ENCODE data around the gene FBXL17.
A peak's percentile ranks its signal among the peaks of the same experiment; 100 is the strongest.
"Not testable (repeated sequence)": the region's sequence is repeated elsewhere in the genome, so short reads cannot be mapped to it uniquely, and the experiment has no call there.

FBXL17 gene

DNA sequence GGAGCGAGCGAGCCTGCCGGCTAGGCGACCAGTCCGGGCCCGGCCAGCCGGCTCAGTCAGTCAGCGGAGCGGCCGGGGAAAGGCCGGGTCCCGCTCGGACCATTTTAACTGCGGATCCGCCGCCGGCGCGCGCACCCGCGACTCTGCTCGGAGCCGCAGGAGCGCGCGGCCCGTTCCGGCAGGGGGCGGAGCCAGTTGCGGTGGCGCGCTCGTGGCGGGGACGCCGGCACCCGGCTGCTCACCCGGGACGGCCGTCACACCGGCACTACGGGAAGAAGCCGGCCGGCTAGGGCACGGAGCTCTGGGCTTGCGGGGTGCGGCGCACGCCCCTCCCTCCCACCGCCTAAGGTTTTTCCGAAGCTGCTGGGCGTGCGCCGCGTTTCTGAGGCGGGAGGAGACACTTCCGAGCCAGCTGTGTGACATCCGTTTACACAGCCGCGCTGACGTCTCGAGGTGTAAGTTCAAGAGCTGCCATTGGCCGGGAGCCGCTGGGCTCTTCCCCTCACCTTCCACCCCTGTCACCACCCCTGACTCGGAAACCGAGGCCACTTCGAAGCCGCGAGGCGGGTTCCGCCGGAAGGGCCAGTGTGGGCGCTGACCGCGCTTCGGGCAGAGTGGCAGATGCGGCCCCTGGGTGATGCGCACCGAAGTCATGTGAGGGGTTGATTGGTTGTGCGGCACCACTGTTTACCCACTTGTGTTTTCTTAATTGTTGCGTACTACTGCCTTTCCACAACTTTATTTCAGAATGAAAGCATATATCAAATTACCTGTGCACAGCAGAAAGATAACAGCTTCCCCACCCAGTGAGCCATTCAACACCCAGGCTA, at the start of gene FBXL17:
FBXL17 (minus strand) TSS at position 145 of the 830 bp plus-strand sequence.
- peak; percentile 96 for DNase-seq (ENCODE audit: low spot score)

DNA sequence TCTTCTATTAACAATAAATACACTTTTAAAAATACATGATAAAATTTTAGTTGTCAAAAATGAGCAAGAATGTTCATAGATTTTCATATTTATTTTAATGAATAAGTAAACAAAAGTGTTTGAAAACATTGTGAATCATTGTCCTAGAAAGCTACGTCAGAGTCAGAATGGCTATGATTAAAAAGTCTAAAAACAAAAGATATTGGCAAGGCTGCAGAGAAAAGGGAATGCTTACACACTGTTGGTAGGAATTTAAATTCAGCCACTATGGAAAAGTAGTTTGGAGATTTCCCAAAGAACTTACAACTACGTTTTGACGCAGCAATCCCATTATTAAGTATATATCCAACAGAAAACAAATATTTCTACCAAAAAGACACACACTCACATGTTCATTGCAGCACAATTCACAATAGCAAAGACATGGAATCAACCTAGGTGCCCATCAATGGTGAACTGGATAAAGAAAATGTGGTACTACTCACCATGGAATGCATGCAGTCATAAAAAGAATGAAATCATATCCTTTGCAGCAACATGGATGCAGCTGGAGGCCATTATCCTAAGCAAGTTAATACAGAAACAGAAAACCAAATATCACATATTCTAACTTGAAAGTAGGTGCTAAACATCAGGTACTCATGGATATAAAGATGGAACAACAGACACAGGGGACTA, 49.2 kb upstream of the FBXL17 start:
- DNase-seq (ENCODE audit: low spot score) = peak; percentile 22

DNA sequence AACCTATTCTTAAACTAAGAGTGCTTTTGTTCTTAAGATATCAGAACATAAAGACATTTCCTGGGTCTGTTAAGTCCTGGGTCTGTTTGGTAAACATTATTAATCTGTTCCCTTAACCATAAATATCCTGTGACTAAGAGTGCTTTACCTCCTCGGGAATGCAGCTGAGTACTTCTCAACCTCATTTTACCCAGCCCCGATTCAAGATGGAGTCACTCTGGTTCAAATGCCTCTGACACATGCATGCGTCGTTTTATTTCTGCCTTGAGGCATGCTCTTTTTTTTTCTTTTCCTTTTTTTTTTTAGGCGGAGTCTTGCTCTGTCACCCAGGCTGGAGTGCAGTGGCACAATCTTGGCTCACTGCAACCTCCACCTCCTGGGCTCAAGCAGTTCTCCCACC, 39.8 kb upstream of the FBXL17 start:
- no peak for DNase-seq (ENCODE audit: low spot score)

DNA sequence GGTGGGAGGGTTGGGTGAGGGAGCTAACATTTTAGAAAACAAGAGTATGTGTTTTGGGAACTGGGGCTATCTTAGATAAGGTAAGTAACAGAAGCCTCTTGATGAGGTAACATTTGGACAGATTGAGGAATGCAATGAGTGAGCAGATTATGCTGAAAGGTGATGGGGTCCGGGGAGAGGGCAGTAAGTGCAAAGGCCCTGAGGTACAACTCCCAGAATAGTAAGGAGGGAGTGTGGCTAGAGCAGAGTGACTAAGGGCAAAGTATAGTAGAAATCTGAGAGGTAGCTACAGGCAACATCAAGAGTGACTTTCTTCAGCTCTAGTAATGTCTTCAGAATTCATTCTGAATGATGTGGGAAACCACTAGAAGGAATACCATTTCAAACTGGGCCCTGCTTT, 38.9 kb upstream of the FBXL17 start:
- DNase-seq (ENCODE audit: low spot score) = no peak

DNA sequence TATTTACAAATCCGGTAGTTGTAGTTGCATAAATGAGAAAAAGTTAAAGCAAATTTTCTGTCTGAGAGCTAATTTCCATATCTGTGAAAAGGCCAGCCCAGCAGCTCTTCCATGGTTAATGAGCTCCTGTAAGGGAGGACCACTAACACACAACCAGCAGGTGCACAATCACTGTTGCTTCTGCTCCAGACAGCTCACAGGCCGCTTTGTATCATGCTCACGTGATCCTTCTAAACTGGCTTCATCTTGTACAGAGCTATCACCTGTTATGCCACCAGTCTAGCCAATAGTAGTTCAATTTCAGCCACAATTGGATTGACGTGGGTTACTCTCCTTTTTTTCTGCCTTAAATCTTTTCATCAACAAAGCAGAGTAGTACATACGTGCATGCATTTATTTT, 38.3 kb upstream of the FBXL17 start:
- DNase-seq (ENCODE audit: low spot score) = no peak

DNA sequence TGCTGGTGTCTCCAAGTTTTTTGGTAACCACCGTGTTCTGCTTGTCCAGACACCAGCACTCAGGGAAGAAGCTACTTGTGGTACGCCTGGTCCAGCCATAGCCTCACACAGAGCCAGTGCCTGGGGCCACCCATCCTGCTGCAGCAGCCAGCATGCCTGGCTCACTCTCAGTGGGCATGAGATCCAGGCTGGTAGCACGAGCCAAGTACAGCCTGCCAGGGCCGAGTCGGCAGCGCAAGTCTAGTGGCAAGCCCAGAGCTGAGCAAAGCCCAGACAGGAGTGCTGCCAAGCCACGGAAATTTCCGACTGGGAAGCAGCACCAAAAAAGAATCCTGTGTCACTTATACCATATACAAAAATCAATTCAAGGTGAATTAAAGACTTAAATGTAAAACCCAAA, 36.3 kb upstream of the FBXL17 start:
- no peak for DNase-seq (ENCODE audit: low spot score)

DNA sequence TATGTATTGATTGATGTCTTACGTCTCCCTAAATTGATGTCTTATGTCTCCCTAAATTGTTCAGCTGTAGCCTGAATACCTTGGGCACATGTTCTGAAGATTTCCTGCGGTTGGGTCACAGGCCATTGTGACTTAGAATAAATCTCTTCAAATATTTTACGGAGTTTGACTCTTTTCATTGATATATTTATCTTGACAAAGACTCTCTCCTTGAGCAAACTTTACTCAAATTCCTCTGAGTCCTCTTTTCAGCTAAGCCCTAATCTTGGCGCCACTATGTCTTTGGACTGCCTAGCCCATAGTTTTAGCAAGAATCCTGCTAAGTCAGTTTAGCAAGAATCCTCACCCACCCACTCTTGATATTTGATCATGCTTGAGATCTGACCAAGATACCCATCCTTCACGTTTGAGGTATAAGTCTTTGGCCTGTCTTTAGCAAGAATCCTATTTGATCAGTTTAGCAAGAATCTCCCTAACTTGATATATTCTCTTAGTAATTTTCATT, 35.3 kb upstream of the FBXL17 start:
- no peak for DNase-seq (ENCODE audit: low spot score)

DNA sequence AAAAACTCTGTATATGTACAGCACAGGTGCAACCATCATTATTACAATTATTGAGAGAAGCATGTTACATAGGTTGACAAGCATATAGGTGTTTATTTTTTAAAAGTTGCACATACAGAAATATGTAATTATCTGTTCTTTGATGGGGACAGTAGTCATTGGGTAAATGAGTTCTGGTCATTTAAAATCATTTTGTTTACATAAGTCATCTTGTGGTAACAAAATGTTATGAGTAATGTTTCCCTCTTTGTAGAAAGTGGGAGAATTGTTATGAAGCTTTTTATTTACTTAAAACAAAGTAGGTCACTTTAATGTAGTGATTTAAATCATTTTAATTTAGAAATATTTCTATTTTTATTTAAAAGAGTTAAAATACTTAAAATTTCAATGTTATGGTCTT, 33.8 kb upstream of the FBXL17 start:
- DNase-seq (ENCODE audit: low spot score) = no peak

DNA sequence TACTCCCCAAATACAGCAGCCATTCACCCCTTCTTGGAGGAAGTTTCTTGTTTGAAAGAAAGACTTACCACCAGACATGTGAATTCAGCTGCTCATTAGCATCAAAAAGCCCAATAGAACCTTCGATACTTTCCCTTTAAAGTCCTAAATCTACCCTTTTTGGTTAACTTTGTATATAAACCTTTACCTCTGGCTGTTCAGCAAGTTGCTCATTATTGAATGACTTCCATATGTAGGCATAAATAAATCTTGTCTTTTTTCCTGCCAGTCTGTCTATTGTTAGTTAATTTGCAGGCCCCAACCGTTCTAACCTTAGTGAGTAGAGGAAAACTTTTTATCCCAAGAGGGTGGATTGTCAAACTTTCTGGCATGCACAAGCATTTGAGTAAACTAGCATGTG, 27.9 kb upstream of the FBXL17 start:
- DNase-seq (ENCODE audit: low spot score) = no peak

DNA sequence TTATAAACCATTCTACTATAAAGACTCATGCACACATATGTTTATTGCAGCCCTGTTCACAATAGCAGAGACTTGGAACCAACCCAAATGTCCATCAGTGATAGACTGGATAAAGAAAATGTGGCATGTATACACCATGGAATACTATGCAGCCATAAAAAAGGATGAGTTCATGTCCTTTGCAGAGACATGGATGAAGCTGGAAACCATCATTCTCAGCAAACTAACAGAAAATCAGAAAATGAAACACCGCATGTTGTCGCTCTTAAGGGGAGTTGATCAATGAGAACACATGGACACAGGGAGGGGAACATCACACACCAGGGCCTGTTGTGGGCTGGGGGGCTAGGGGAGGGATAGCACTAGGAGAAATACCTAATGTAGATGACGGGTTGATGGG, 23.3 kb upstream of the FBXL17 start:
- DNase-seq (ENCODE audit: low spot score) = not testable (repeated sequence)

DNA sequence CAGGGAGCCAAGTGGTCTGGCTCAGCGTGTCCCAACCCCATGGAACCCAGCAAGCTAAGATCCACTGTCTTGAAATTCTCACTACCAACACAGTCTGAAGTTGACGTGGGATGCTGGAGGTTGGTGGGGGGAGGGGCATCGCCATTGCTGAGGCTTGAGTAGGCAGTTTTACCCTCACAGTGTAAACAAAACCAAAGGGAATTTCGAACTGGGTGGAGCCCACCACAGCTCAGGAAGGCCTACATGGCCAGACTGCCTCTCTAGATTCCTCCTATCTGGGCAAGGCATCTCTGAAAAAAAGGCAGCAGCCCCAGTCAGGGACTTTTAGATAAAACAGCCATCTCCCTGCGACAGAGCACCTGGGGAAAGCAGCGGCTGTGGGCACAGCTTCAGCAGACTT, 17.1 kb upstream of the FBXL17 start:
- no peak for DNase-seq (ENCODE audit: low spot score)

DNA sequence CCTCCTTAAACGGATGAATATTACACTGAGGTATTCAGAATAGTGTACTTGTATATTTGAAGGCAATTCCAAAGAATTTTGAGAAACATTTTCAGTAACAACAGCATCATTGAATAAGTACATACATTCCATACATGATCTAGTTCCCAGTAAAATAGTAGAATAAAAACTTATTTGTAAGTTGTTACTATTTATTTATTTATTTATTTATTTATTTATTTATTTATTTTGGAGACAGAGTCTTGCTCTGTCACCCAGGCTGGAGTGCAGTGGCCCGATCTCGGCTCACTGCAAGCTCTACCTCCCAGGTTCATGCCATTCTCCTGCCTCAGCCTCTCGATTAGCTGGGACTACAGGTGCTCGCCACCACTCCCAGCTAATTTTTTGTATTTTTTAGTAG, 14.9 kb upstream of the FBXL17 start:
- not testable (repeated sequence) for DNase-seq (ENCODE audit: low spot score)

DNA sequence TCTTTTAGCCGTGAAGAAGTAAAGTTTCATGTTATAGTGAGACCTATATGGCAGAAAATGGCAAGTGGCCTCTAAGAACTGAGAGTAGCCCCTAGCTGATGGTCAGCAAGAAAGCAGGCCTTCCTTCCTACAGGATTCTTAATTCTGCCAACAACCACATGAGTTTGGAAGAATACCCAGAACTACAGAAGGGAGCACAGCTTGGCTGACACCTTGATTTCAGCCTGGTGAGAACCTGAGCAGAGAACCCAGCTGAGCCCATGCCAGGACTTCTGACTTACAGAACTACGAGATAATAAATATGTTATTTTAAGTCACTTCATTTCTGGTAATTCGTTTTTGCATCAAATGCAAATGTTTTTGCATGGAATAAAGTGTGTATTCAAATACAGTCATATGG, 5.9 kb upstream of the FBXL17 start:
- no peak for DNase-seq (ENCODE audit: low spot score)

DNA sequence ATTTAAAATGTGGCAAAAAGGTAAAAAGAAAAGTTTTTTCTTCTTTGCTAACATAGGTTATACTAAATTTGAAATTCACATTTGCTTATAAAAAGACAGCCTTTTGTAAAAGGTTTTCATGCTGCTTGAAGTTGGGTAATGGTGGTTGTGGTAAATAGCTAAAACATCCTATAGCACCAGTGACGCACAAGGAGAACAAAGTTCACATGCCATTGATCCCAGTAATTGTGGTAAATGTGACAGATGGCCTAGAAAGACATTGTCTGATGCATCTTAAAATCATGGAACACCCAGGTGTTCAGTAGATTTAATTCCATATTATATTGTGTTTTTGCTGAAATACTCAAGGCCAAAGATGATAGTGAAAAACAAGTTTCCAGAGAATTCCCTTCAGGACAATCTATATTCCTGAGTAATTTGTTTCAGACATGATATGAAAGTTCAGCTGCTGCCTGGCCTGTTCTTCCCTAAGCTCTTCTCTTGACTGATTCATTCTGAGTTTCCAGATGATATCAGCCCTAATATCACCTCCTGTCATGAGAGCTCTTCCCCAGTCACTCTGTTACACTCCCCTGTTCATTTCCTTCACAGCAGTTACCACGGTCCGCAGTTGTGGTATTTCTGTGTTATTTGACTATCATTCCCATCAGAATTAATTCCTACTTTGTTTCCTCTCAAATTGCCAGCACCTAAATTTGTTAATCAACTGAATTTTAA, 4.6 kb upstream of the FBXL17 start:
- no peak for DNase-seq (ENCODE audit: low spot score)

DNA sequence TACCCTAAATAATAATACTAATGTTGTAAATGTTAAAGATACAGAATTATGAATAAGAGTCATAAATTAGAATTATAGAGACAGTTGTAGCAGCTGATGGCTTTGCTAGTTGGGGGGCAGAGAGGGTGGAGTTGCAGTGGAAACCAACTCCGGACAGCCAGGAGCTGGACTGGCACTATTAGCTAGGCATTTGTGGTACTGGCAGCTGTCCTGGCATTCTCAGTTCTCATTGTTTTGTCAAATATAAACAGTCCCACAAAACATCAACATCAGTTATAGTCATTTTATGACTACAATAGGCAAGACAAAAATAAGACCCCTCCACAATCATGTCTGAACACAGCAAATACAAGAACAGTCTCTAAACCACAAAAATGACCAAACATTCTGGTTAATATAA, 2.8 kb upstream of the FBXL17 start:
- no peak for DNase-seq (ENCODE audit: low spot score)

DNA sequence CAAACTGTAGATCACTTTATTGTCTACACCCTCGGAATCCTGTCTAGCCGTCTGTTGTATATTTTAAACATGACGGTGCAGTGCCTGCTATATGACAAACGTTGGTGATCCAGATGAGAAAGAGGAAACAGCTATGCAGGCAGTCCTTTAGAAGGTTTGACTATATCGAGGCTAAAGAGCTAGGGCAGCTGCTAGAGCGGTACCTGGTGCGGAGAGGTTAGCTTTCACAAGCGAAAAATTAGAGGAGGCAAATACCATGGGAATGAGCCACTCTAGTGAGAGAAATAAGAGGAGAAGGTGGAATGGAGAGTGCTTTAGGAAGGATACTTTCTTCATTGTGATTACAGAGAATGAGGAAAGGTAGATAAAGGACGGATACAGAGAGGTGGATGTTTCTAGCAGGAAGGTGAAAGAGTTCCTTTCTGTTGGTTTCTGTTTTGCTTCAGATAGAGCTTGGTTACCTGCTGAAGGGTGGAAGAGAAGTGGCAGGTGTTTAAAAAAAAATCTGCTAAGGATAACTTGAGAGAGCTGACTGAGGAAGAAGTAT, 959 bp upstream of the FBXL17 start:
- DNase-seq (ENCODE audit: low spot score) = peak; percentile 53

DNA sequence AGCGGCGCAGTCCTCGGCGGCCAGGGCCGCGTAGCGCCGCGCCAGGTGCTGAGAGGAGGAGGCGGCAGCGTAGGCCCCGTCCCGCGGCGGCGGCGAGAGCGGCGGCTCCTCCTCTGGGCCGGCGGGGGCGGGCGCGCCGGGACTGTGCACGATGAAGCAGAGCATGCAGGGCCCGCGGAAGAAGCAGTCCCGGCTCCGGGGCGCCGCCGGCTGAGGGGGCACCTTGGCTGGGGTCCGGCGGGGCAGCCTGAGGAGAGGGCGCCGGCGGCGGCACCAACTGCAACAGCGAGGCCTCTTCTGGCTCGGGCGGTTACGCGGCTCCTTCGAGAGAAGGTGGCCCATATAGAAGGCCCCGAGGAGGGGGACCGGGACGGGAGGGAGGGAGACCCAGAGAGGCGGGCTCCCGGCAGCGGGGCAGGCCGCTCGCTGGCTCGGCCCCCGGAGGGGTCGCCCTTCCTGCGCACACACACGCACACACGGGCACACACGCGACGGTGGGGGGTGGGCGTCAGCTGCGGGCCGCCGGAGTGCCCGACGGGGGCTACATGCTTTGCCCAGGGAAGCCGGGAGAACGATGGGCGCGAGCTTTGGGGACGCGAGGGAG, 446 bp downstream of the FBXL17 start:
- peak; percentile 81 for DNase-seq (ENCODE audit: low spot score)

DNA sequence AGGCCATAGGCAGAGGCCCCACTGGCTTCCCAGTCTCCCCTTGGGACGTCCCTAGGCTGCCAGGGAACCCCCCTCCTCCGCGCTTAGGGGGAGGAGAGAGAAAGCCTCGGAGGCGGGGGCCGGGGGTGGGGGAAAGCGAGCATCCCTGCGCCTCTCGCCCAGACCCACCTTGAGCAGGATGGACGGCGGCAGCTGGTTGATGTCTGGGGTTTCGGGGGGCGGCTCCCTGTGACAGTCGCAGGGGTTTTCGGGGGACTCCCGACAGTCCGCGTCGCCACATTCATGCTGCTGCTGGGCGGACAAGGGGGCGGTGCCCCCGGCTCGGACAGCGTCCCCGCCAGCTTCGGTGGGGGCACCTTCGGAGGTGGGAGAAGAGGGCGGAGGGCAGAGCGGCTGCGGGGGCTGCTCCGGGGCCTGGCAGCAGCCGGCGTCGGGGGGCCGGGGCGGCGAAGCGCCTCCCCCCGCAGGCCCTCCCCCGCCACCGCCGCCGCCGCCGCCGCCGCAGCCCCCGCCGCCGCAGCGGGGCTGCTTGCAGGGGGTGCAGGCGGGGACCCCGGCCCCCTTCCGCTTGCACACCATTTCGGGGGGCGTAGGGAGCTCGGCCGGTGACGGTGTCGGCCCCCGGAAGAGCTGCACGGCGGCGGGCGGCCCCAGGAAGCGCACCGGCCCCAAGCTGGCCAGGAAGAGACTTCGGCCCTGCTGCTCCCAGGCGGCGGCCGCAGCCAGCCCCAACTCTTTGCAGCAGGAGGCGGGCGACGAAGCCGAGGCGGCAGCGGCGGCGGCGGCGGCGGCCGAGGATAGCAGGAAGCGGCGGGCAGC, 1.2 kb downstream of the FBXL17 start:
- peak; percentile 20 for DNase-seq (ENCODE audit: low spot score)

DNA sequence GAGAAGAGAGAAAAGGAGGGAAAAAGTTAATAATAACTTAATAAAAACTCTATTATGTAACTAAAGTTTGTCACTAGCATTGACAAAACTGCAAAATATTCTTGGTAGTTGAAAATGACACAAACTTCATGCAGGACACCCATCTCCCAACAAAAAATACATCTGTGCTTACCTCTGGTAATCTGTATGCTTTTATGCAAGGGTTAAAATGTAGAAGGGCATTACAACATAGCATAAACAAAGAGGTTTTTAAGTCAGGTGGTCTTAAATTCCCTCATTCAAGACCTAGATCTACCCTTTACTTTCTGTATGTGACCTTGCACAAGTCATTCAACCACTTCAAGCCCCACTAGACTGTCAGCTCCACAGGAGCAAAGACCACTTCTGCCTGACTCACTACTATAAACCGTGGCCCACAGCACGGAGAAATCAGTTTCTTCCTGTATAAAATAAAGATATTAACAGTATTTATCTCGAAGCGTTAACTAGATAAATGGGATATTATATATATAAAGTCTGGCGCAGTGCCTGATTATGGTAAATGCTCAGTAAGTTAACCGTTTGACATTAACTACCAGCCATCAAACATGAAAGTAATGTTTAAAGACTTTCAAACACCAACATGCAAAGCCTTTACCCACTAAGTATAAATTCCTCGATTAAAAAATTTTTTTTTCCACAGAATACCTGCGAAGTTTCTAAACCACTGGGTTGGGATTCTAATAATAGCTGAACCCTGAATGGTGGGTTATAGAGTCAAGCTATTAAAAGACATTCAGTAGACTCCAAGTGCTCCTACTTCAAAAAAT, 2.0 kb downstream of the FBXL17 start:
- DNase-seq (ENCODE audit: low spot score) = peak; percentile 36

DNA sequence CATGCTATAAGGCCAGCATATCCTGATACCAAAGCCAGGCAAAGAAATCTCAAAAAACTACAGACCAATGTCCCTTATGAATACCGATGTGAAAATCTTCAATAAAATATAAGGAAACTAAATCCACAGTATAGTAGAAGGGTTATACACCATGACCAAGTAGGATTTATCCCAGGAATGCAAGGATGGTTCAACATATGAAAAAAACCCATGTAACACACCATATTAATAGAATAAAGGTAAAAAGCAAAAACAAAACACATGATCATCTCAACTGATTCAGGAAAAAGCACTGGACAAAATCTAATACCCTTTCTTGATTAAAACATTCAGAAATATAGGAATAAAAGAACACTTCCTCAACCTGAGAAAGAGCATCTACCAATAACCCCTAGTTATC, 6.1 kb downstream of the FBXL17 start:
- DNase-seq (ENCODE audit: low spot score) = no peak
